Measurements from ENCODE around the gene FNDC3B.

DNA sequence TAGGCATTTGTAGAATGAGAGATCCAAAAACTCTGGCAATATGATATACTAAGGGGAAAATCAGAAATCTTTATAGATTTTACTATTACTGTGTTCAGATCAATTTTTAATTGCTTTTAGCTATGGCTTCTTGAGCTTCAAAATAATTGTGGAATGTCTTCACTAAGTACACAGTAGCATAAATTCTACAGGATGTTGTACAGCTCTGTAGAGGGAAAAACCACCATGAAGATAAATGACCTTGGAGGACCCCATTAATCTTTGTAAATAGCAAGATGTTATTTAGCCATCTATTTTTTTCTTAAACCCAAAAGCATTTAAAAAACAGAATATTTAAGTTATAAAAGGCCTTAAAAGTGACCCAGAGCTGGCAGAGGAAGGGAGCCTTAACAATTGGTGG lies 43.9 kb upstream of the FNDC3B start:
- TF ChIP-seq MAX (IDR thresholded peaks at IDR 0.05; ENCODE audit: insufficient read depth, insufficient read length) (no peak), MYC (IDR thresholded peaks at IDR 0.05; ENCODE audit: low read depth, low read length) (no peak), POLR2A (IDR thresholded peaks at IDR 0.05; ENCODE audit: low read depth, low read length) (no peak), POLR2AphosphoS5 (IDR thresholded peaks at IDR 0.05; ENCODE audit: insufficient read depth, low read depth, low read length) (no peak)
- TF ChIP-seq, protein P1, sequence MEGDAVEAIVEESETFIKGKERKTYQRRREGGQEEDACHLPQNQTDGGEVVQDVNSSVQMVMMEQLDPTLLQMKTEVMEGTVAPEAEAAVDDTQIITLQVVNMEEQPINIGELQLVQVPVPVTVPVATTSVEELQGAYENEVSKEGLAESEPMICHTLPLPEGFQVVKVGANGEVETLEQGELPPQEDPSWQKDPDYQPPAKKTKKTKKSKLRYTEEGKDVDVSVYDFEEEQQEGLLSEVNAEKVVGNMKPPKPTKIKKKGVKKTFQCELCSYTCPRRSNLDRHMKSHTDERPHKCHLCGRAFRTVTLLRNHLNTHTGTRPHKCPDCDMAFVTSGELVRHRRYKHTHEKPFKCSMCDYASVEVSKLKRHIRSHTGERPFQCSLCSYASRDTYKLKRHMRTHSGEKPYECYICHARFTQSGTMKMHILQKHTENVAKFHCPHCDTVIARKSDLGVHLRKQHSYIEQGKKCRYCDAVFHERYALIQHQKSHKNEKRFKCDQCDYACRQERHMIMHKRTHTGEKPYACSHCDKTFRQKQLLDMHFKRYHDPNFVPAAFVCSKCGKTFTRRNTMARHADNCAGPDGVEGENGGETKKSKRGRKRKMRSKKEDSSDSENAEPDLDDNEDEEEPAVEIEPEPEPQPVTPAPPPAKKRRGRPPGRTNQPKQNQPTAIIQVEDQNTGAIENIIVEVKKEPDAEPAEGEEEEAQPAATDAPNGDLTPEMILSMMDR (IDR thresholded peaks at IDR 0.05; ENCODE audit: extremely low read depth in 1 of 2, insufficient read depth in 1 of 2, low read depth in 1 of 2, low read length in 2 of 2): no peak
